HEK293 (cell line): ENCODE data around the gene FOXO1.

Experiments used
- CTCF ChIA-PET: fragments of 350-600 bp; formaldehyde crosslinking; extraction: SDS; loops from one replicate; lab custom pipeline; 2021; ENCODE audit warnings: antibody characterized with exemption; lab: Yijun Ruan, JAX
- POLR2A ChIA-PET: fragments of 300-600 bp; formaldehyde crosslinking; extraction: SDS; loops from one replicate; lab custom pipeline; 2020; ENCODE audit warnings: antibody characterized with exemption, inconsistent platforms; lab: Yijun Ruan, JAX
- H3K27ac ChIP-seq: fragments of 200-500 bp; sonication (Bioruptor generic); 2 replicates; pipeline ENCODE4 v1.5.1; 2014; ENCODE audit warnings: low read depth, low read length, control low read depth, inconsistent platforms; ENCODE audit errors: extremely low read depth
- H3K36me3 ChIP-seq, 2 experiments: fragments of 200-500 bp in 1 of 2; sonication (Bioruptor generic) in 1 of 2; 1 replicate in 1 of 2; 2 replicates in 1 of 2; pipeline ENCODE4 v1.5.1; 2014 to 2017; ENCODE audit warnings: inconsistent platforms in 2 of 2, low read length in 2 of 2; ENCODE audit not compliant: control insufficient read depth in 2 of 2, insufficient read depth in 1 of 2
- H3K4me1 ChIP-seq: fragments of 200-500 bp; sonication (Bioruptor generic); 2 replicates; pipeline ENCODE4 v1.5.1; 2014; ENCODE audit warnings: mild to moderate bottlenecking, low read length, inconsistent platforms; ENCODE audit not compliant: control insufficient read depth, insufficient read depth
- H3K4me3 ChIP-seq: 2 replicates; pipeline ENCODE4 v1.5.1; 2011; ENCODE audit warnings: low read depth, mild to moderate bottlenecking, control low read depth, low read length, moderate library complexity
- H3K9me3 ChIP-seq: fragments of 200-500 bp; sonication (Bioruptor generic); 2 replicates; pipeline ENCODE4 v1.5.1; 2014; ENCODE audit warnings: low read depth, low read length, inconsistent platforms; ENCODE audit not compliant: control insufficient read depth, insufficient read depth
- FEZF1 ChIP-seq: fragments of 450-650 bp; formaldehyde crosslinking; IDR thresholded peaks from 2 replicates; pipeline ENCODE4 v1.5.1; 2016; ENCODE audit warnings: missing biosample characterization, missing genetic modification characterization
- GLIS1 ChIP-seq: fragments of 450-650 bp; formaldehyde crosslinking; IDR thresholded peaks from 2 replicates; pipeline ENCODE4 v1.5.1; 2016; ENCODE audit warnings: missing biosample characterization, missing genetic modification characterization
- KLF17 ChIP-seq: fragments of 450-650 bp; formaldehyde crosslinking; IDR thresholded peaks from 2 replicates; pipeline ENCODE4 v1.5.1; 2016; ENCODE audit warnings: missing biosample characterization, missing genetic modification characterization
- MYNN ChIP-seq: fragments of 450-650 bp; formaldehyde crosslinking; IDR thresholded peaks from 2 replicates; pipeline ENCODE4 v1.5.1; 2016; ENCODE audit warnings: missing biosample characterization, missing genetic modification characterization, borderline replicate concordance
- OSR2 ChIP-seq: fragments of 450-650 bp; formaldehyde crosslinking; IDR thresholded peaks from 2 replicates; pipeline ENCODE4 v1.5.1; 2016; ENCODE audit warnings: missing biosample characterization, missing genetic modification characterization
- SP3 ChIP-seq: fragments of 450-650 bp; formaldehyde crosslinking; IDR thresholded peaks from 2 replicates; pipeline ENCODE4 v1.5.1; 2016; ENCODE audit warnings: missing biosample characterization, missing genetic modification characterization
- SP7 ChIP-seq: fragments of 450-650 bp; formaldehyde crosslinking; IDR thresholded peaks from 2 replicates; pipeline ENCODE4 v1.5.1; 2016; ENCODE audit warnings: missing biosample characterization, missing genetic modification characterization
- ZBTB17 ChIP-seq: fragments of 450-650 bp; formaldehyde crosslinking; IDR thresholded peaks from 2 replicates; pipeline ENCODE4 v1.5.1; 2016; ENCODE audit warnings: missing biosample characterization, missing genetic modification characterization
- ZBTB48 ChIP-seq: fragments of 450-650 bp; formaldehyde crosslinking; IDR thresholded peaks from 2 replicates; pipeline ENCODE4 v1.5.1; 2016; ENCODE audit warnings: missing biosample characterization, missing genetic modification characterization
- ZIC2 ChIP-seq: fragments of 450-650 bp; formaldehyde crosslinking; IDR thresholded peaks from 2 replicates; pipeline ENCODE4 v1.5.1; 2016; ENCODE audit warnings: missing biosample characterization, missing genetic modification characterization
- ZNF335 ChIP-seq: fragments of 450-650 bp; formaldehyde crosslinking; conservative IDR thresholded peaks from 2 replicates; pipeline ENCODE4 v1.5.1; 2016; ENCODE audit warnings: missing biosample characterization, missing genetic modification characterization
- ZNF433 ChIP-seq: fragments of 450-650 bp; formaldehyde crosslinking; IDR thresholded peaks from 2 replicates; pipeline ENCODE4 v1.5.1; 2016; ENCODE audit warnings: missing biosample characterization, missing genetic modification characterization, low read depth
- ZNF600 ChIP-seq: fragments of 450-650 bp; formaldehyde crosslinking; IDR thresholded peaks from 2 replicates; pipeline ENCODE4 v1.5.1; 2016; ENCODE audit warnings: missing biosample characterization, missing genetic modification characterization
- ZNF629 ChIP-seq: fragments of 450-650 bp; formaldehyde crosslinking; IDR thresholded peaks from 2 replicates; pipeline ENCODE4 v1.5.1; 2017; ENCODE audit warnings: missing biosample characterization, missing genetic modification characterization
- ZNF677 ChIP-seq: fragments of 450-650 bp; IDR thresholded peaks from 2 replicates; pipeline ENCODE4 v1.5.0; 2018; ENCODE audit warnings: missing biosample characterization, mild to moderate bottlenecking, missing genetic modification characterization, moderate library complexity
- ZNF76 ChIP-seq: fragments of 450-650 bp; formaldehyde crosslinking; IDR thresholded peaks from 2 replicates; pipeline ENCODE4; 2016; ENCODE audit warnings: low read depth, missing biosample characterization, missing genetic modification characterization, borderline replicate concordance
- ZSCAN30 ChIP-seq: fragments of 450-650 bp; IDR thresholded peaks from 2 replicates; pipeline ENCODE4 v1.5.1; 2018; ENCODE audit warnings: missing biosample characterization, mild to moderate bottlenecking, missing genetic modification characterization, moderate library complexity
- TF ChIP-seq, protein P1 (sequence below): fragments of 450-650 bp; formaldehyde crosslinking; IDR thresholded peaks from 2 replicates; pipeline ENCODE4 v1.5.1; 2016; ENCODE audit warnings: missing biosample characterization, missing genetic modification characterization
- TF ChIP-seq, protein P2 (sequence below): fragments of 450-650 bp; formaldehyde crosslinking; IDR thresholded peaks from 2 replicates; pipeline ENCODE4 v1.5.1; 2016; ENCODE audit warnings: missing biosample characterization, missing genetic modification characterization
- TF ChIP-seq, protein P3 (sequence below): fragments of 450-650 bp; formaldehyde crosslinking; IDR thresholded peaks from 2 replicates; pipeline ENCODE4 v1.5.1; 2017; ENCODE audit warnings: missing biosample characterization, missing genetic modification characterization
- TF ChIP-seq, protein P4 (sequence below): fragments of 450-650 bp; formaldehyde crosslinking; IDR thresholded peaks from 2 replicates; pipeline ENCODE4 v1.5.1; 2017; ENCODE audit warnings: missing biosample characterization, missing genetic modification characterization

Gene FOXO1

GRCh38 chr13:40613914-40614313 is 52.5 kb downstream of the FOXO1 start (continued):
- TF ChIP-seq, protein P1, sequence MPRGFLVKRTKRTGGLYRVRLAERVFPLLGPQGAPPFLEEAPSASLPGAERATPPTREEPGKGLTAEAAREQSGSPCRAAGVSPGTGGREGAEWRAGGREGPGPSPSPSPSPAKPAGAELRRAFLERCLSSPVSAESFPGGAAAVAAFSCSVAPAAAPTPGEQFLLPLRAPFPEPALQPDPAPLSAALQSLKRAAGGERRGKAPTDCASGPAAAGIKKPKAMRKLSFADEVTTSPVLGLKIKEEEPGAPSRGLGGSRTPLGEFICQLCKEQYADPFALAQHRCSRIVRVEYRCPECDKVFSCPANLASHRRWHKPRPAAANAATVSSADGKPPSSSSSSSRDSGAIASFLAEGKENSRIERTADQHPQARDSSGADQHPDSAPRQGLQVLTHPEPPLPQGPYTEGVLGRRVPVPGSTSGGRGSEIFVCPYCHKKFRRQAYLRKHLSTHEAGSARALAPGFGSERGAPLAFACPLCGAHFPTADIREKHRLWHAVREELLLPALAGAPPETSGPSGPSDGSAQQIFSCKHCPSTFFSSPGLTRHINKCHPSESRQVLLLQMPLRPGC (tag by site-specific recombination): no peak

- POLR2A ChIA-PET: no interaction called here
- TF ChIP-seq, protein P2, sequence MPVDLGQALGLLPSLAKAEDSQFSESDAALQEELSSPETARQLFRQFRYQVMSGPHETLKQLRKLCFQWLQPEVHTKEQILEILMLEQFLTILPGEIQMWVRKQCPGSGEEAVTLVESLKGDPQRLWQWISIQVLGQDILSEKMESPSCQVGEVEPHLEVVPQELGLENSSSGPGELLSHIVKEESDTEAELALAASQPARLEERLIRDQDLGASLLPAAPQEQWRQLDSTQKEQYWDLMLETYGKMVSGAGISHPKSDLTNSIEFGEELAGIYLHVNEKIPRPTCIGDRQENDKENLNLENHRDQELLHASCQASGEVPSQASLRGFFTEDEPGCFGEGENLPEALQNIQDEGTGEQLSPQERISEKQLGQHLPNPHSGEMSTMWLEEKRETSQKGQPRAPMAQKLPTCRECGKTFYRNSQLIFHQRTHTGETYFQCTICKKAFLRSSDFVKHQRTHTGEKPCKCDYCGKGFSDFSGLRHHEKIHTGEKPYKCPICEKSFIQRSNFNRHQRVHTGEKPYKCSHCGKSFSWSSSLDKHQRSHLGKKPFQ (tag by site-specific recombination): 0 out of 2 replicates have a peak, but pooled peaks have one; percentile 29
- TF ChIP-seq ZNF677 (tag by site-specific recombination) (peak; percentile 54; the same call in 1 of the 2 replicates), ZNF76 (tag by site-specific recombination) (no peak), ZNF433 (tag by site-specific recombination) (no peak), FEZF1 (tag by site-specific recombination) (peak; percentile 35; the same call in 1 of the 2 replicates), ZIC2 (tag by site-specific recombination) (0 out of 2 replicates have a peak, but pooled peaks have one; percentile 19), SP3 (tag by site-specific recombination) (no peak), ZSCAN30 (0 out of 2 replicates have a peak, but pooled peaks have one; percentile 30), ZNF335 (tag by site-specific recombination) (0 out of 2 replicates have a peak, but pooled peaks have one; percentile 26), GLIS1 (peak; percentile 80), ZBTB48 (peak; percentile 97), KLF17 (tag by site-specific recombination) (no peak), SP7 (tag by site-specific recombination) (peak; percentile 49; the same call in 1 of the 2 replicates), MYNN (tag by site-specific recombination) (0 out of 2 replicates have a peak, but pooled peaks have one; percentile 42), ZNF600 (peak; percentile 57; the same call in 1 of the 2 replicates), ZBTB17 (tag by site-specific recombination) (0 out of 2 replicates have a peak, but pooled peaks have one; percentile 13), ZNF629 (tag by site-specific recombination) (peak; percentile 48; the same call in 1 of the 2 replicates), OSR2 (tag by site-specific recombination) (peak; percentile 28; the same call in 1 of the 2 replicates)
- TF ChIP-seq, protein P3, sequence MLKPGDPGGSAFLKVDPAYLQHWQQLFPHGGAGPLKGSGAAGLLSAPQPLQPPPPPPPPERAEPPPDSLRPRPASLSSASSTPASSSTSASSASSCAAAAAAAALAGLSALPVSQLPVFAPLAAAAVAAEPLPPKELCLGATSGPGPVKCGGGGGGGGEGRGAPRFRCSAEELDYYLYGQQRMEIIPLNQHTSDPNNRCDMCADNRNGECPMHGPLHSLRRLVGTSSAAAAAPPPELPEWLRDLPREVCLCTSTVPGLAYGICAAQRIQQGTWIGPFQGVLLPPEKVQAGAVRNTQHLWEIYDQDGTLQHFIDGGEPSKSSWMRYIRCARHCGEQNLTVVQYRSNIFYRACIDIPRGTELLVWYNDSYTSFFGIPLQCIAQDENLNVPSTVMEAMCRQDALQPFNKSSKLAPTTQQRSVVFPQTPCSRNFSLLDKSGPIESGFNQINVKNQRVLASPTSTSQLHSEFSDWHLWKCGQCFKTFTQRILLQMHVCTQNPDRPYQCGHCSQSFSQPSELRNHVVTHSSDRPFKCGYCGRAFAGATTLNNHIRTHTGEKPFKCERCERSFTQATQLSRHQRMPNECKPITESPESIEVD (tag by site-specific recombination): peak; percentile 78
- TF ChIP-seq, protein P4, sequence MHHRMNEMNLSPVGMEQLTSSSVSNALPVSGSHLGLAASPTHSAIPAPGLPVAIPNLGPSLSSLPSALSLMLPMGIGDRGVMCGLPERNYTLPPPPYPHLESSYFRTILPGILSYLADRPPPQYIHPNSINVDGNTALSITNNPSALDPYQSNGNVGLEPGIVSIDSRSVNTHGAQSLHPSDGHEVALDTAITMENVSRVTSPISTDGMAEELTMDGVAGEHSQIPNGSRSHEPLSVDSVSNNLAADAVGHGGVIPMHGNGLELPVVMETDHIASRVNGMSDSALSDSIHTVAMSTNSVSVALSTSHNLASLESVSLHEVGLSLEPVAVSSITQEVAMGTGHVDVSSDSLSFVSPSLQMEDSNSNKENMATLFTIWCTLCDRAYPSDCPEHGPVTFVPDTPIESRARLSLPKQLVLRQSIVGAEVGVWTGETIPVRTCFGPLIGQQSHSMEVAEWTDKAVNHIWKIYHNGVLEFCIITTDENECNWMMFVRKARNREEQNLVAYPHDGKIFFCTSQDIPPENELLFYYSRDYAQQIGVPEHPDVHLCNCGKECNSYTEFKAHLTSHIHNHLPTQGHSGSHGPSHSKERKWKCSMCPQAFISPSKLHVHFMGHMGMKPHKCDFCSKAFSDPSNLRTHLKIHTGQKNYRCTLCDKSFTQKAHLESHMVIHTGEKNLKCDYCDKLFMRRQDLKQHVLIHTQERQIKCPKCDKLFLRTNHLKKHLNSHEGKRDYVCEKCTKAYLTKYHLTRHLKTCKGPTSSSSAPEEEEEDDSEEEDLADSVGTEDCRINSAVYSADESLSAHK (tag by site-specific recombination): peak; percentile 89
- Histone ChIP-seq H3K36me3 (no peaks in the 10 kb centered on the region), H3K4me3 (no peak overlapping the region), H3K4me1 (peaks cover 31% of the 10 kb centered on the region), H3K9me3 (no peaks in the 10 kb centered on the region), H3K27ac (no peak overlapping the region)
- CTCF ChIA-PET: no interaction called here
These were observed 53.1 kb downstream of the FOXO1 start for GRCh38 chr13:40613192-40613818.
